SIG-M5 (cell line): ENCODE data around the gene CNKSR2.

Experiments used
- DNase-seq: peaks from one replicate; lab custom pipeline; 2025; lab: John Stamatoyannopoulos, UW

Gene CNKSR2

DNA sequence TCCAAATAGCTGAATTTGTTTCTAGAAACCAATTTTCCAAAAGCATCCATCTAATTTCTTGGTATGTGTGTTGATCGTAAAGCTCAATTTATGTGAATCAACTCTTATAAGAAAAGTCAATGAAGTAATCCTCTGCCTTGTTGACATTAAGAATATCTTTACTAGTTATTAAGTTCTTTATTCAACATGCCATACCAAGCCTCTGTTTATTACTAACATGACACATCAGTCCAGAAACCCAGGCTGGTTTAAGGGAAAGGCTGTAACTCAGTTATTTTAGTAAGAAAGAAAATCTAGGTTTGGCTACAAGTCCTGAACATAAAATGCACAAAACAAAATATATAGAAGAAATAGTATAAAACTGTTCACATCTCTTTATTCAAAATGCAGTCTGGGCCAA lies 235.9 kb downstream of the CNKSR2 start:
- no peak for DNase-seq

DNA sequence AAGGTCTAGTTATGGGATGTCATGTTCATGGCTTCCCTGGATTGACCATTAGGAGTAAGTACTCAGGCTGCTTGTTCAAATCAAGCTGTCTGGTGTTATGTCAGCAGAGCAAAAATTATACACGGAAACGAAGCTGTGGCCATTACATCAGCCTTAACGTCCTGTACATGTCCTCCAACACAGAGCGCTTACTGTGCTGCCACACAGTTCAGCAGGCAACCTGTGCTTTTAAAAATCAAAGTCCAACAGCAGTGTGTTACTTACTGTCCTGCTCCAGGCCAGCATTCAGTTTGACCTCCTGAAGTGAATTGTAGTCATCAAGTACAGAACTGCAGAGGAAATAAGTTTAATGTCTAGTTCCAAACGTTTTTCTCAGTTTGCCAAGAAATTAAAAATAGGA lies 237.9 kb downstream of the CNKSR2 start:
- DNase-seq, result no peak

DNA sequence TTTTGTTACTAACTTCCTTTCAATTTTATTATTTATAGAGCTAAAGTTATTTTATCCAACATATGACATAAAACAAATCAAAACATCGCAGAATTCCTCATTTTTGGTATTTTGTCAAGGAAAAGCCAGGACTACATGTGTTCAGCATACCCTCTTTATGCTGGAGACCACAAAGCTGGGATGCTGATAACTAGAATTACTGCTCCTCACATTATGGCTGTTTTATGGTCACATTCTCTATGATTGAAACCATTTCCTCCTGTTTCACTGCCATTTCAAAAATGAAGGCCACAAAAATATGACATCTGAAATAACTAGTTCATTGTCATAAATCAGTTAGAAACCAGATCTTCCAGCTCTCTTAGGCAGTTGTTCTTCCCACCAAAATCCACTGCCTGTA lies 242.2 kb downstream of the CNKSR2 start:
- no peak for DNase-seq

DNA sequence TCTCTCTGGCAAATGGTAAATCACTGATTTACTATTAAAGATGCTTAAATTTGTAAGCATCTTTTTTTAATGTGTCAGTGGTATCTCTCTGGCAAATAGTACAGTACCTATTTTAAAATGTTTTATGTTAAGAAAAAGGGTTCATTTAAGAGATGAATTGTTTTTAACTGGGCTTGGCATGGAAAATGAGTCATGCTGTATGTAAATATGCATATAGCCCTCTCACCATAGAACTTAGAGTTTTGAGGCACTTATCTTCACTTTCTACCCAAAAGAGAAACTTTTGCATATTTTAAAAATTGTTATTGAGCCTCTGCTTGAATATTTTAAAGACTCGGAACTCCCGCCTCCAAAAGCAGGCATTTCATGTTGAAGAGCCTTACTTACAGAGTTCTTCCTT lies 246.0 kb downstream of the CNKSR2 start:
- DNase-seq, result no peak

DNA sequence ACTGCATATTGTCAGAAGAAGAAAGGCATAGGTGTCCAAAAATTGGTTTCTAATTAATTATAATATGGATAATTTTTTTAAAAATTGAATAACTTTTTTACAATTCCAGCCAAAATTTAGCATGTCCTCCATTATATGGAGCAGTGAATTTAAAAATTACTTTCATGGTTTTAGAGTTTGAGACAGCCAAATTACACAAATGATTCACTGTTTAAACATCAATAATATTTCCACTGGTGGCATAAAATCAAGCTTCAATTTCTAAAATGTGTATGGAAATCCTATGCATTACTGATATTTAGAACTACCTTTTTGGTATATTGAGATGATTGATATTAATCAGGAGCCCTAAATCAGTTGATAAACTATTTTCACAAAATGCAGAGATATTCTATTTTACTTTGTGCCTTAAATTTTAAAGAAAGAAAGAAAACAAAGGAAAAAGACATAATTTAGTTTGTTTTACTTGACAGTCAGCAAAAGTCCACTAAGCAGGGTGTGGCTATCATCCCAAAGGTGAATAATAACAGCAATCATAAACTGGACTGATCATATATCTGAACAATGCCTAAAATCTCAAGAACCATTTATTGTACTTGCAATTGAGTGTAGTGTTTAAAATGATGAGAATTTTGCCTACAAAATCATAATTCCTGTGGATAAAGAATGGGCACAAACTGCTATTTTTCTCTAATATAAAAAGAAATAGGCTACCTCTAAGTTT lies 249.7 kb downstream of the CNKSR2 start:
- no peak for DNase-seq

DNA sequence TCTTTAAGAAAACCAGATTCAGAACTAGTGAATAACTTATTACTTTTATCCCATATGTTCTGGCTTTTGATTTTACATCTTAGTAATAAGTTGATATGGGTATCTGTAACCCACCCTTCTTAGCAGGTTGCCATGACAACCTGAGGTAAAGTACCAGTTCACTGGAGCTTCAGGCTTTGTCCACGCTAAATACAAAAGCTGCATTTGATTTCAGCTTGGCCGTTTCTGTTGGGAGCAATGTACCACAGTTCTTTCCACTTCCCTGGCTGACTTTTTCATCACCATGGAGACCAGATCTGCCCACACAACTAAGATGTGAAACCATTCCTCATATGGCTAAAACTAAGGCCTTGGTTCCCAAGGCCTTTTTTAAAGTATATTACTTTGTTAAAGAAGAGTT lies 257.8 kb downstream of the CNKSR2 start:
- DNase-seq, result no peak

DNA sequence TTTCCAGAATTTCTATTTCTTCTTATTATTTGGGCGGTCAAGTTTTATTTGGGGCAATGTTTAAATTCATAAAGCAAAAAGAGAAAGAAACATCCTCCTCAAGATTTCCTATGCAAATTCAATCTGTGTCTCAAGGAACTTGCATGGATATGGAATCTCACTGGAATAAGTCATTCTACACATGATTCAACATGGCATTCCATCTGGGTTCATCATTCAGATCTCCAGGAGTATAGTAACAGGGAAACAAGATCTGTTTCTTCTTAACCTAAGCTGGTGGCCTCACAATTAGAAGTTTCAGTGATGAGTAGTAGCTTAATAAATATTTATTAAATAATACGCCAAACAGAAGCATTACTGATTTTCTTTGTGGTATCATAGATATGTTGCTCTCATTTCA lies 264.1 kb downstream of the CNKSR2 start:
- no peak for DNase-seq

DNA sequence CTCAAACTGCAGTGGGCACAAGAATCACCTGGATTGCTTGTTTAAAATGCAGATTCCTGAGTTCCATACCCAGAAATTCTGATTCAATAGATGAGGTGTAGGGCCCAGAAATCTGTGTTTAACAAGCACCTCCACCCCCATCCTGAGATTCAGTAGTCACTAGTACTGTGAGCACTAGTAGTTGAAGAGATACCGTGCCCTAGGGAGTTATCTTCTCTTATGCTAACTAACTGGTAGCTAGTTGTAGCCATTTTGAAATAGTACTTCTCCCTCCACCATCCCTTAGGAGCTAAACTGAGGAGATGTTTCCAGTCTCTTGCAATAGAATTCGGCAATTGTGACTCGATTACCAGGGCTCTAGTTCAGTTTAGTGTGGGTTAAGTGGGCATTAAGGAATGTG lies 265.6 kb downstream of the CNKSR2 start:
- no peak for DNase-seq

DNA sequence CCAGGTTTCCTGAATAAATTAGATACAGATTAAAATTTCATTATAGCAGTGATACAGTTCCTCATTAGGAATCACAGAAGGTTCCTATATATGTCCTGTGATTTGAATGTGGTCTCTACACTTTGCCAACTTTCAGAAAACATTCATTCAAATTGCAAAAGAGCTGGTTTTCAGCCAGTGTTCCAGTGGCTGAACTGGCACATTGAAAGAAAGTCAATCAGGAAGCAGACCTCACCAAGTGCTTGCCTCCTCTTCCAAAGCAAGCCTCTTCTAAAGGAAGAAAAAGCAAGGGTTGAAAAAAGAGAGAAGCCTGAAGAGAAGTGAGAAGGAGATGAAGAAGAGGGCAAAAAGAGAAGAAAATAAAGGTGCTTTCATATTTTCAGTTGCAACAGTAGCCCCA lies 271.2 kb downstream of the CNKSR2 start:
- no peak for DNase-seq

DNA sequence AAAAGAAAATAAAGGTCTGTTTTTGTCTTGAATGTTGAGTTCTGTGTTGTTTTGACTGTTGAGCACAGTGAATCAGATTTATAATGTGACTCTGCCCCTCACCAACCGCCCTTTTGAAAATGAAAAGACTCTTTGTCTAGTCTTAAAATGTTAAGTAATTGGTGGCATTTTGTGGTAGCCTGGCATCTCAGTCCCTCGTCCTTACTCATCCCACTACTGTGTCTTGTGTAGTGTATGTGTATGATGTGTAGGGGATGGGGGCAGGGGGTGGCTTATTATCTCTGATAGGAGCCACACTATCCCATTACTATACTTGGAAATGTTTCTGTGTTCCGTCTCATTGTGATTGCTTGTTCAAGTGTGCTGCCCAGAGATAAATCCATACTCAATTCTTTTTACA lies 271.7 kb downstream of the CNKSR2 start:
- DNase-seq, result no peak

DNA sequence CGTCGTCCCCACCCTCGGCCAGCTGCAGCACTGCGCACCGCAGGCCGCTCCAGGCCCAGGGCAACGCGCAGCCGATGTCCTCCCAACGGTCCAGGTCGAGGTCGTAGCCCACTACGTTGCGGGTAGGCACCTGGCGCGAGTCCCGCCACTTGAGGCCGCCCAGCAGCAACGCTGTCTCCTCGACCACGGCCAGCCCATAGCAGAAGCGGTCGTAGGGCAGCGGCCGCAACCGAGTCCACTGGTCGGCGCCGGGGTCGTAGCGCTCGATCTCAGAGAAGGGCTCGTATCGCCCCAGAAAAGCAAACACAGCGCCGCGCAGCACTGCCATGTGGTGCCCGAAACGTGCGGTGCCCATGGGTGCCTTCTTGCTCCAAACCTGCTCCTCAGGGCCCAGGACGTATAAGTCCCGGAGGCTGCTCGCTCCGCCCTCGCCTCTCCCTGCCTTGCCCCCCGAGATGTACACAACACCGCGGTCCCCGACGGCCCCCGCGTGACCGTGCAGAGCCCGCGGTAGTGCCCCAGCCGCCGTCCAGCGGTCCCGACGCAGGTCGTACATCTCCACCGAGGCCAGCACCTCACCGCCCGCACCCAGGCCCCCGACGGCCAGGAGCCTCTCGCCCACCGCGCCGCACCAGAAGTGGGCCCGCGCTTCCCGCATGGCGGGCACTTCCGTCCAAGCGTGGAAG lies 281.8 kb downstream of the CNKSR2 start:
- DNase-seq, result no peak

DNA sequence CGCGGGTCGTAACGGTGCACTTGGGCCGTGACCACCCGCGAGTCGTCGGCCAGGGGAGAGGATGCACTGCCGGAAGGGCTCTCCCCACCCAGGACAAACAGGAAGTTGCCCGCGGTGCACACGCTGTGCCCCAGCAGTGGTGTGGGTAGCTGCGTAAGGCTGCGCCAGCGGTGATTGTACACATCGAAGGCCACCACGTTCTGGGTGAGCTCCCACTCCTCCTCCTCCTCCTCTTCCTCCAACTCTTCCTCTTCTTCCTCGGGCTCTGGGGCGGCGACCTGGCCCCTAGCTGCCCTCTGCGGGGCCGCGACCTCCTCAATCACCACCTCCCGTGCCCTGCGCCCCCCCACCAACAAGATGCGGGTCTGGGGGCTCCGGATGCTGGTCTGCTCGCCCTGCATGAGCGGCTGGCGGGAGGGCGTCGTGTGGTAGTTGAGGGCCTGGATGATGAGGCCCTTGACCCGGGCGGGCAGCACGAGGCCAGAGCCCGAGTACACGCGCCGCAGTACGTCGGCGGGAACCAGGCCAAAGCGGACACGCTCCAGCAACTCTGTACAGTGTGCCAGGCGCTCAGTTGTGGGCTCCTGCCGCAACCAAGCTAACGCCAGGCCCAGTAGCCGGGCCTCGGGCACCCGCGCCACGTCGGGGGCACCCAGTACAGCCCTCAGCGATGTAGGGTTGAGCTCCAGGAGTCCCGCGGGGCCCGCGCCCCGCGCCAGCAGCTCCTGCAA lies 282.5 kb downstream of the CNKSR2 start:
- no peak for DNase-seq

DNA sequence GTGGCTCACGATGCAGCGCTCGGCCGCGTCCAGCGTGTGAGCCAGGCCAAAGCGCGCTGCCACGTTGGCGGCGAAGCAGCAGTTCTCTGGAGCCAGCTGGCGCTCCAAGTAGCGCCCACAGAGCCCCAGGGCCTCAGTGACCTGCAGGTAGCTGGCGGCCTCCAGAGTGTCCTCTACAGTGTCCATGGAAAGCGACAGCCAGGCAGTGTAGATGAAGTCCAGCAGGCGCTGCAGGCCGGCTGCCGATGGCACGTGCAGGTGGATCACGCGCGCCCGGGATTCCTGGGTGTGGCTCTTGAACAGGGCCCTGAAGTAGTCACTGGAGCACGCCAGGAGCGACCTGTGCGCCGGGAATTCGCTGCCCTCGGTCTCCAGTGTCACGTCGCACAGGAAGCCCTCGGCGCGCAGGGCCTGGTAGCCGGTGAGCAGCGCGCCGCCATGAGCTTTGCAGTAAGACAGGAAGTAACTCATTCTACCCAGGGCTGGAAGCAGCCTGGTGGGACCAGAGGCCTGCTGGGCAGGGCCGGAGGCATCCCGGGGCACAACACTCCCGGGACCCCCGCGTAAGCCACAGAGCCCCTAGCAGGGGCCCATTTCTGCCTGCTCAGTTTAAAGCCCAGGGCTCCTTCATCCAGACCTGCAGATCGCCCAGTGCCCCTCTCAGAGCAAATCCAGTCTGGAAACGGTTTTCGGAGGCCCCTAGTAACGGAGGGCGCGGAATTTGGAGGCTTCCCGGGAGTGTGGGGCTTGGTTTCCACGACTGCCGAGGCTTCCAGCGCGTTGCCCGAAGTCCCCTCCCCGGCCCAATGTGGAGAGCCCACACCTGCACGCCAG lies 283.3 kb downstream of the CNKSR2 start:
- no peak for DNase-seq

DNA sequence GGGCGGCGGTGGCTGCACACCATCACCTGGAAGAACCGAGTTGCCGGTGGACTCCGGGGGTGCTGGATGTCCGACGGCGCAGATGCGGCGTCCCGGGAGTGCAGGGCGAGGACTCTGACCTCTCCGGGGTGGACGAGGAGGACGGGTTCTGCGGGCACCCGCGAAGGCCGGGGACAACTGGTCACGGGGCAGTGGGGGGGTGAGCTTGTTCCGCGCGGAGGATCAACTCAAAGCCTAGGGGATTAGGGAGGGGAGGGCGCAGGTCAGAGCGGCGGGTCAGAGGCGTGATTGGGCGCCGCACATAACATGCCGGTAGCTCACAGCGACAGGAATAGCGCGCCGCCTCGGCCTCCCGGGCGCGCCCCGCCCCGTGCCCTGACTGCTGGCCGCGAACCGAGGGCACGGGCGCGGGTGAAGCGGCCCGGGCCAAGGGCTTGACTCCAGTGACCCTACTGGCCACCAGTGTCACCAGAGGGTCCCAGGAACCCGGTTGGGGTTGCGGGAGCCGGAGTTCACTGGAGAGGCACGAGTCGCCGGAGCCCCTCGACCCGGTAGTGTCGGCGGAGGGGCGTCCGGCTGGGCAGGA lies 284.0 kb downstream of the CNKSR2 start, which contains the start of gene KLHL34:
TSS of gene KLHL34 (minus strand) at position 179 of the 586 bp plus-strand sequence. CDS start 542 bp downstream, outside the sequence.
- DNase-seq, result no peak

DNA sequence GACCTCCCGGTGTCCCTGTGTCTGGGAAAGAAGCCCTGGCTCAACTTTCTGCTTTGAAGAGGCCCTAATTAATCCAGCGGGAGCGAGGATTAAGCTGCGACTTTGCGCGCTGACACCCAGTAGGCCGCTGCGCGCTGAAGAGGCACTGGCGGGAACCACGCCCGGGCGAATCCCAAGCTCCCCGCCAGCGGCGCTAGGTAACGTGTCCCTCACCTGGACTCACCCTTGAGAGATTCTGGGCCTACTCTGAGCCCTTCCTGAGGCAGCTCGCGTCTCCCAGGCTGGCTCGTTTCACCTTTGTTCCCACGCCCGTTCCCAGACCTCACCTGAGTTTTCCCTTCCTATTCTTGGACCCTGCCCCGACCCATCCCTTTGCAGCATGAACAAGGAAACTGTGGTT lies 284.5 kb downstream of the CNKSR2 start:
- DNase-seq, result no peak

DNA sequence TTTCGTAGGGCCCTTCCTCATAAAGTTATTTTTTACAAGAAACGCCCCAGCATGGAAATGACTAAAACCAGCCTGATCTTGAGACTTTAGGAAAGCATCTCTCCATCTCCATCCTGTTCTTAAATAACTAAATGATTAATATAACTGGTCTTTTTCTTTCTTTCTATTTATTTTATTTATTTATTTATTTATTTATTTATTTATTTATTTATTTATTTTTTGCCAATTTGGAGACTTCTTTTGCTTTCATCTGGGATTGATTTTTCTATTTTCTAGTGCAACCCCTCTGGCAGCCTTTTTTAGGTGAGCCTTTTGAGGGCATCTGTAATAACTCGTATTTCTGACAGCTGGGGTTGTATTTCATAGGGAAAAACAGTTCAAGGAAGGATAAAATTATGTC lies 285.1 kb downstream of the CNKSR2 start:
- DNase-seq, result no peak

DNA sequence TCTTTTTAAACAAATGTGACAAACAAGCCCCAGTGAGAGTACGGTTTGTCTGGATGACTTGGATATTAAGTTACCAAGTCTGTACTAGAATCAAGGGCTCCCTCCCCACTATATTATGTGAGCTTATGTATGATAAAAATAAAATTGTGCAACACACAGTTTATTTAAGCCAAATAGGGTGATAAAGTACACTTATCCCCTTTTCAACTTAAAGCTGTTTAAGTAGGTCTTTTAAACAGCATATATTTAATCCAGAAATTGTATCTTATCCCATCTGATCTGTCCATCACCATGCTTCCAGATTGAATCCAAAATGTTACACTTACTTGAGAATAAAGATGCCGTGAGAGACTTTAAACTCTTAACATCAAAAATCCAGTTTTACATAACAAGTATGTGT lies 285.9 kb downstream of the CNKSR2 start:
- no peak for DNase-seq

DNA sequence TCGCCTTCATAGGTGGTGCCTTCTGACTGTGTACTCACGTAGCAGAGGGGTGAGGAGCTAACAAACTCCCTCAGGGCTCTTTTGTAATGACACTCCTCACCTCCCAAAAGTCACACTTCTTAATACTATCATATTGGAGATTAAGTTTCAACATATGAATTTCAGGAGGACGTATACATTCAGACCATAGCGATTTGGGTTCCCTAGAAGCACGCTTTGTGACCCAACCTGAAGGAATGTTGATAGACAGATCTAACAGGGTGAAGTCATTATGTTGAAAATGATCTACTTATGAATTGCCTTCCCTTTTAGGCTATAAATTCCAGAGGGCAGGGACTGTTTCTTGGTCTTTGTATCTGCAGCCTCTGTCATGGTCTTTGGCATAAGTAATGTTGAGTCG lies 287.1 kb downstream of the CNKSR2 start:
- no peak for DNase-seq

DNA sequence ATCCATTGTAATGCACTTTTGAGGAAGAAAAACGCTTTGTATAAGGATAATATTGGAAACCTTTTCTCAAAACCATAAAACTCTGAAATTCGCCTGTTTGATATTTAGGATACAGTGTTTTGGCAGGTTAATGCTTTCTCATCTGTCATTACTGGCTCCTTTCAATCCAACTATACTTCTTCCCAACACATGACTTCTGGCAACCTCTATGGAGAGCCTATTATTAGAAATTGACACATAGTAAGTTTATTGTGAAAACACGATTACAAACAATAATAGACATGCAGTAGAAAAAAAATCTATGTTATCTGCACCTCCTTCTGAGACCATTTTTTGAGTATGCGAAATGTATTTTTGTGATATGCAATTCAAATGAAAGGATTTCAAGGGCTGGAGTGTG lies 288.5 kb downstream of the CNKSR2 start:
- no peak for DNase-seq

DNA sequence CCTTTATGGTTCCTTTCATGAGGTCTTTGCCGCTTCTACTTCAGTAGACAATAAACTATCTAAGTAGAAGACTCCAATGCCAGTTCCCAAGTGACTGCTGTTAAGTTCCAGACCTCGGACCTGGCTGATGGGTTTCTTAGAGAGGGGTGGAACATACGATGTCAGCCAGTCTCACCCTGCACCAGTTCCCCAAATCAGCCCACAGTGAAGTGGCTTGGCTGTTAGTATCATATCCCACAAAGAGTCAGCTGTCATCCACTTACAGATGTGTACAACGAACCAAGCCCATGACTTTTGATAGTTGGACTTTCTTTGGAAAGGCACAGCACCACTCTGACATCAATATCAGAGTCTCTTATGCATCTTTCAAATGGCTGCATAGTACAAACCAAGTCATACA lies 292.0 kb downstream of the CNKSR2 start:
- no peak for DNase-seq

DNA sequence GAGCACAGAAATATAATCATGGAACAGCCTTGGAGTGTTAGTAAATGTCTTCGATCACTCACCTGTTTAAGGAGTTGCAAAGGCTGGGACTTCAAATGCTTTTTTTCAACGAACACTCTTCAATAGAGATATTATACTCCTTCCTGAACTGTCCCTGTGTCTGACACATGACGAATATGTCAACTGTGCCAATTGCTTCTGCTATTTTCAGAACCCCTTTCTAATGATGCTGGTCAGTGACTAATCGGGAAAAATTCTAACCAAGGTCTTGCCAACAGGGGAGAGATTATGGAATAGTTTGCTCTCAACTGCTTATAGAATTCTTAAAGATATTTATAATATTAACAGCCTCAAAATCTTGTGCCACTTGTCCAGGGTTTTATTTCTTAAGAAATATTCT lies 292.5 kb downstream of the CNKSR2 start:
- no peak for DNase-seq
